NCI-H226 (cell line): ENCODE results near the gene MB.

Experiments
- DNase-seq: peaks from one replicate; pipeline ENCODE4 v3.0.0-alpha.2; 2015

The MB gene

DNA sequence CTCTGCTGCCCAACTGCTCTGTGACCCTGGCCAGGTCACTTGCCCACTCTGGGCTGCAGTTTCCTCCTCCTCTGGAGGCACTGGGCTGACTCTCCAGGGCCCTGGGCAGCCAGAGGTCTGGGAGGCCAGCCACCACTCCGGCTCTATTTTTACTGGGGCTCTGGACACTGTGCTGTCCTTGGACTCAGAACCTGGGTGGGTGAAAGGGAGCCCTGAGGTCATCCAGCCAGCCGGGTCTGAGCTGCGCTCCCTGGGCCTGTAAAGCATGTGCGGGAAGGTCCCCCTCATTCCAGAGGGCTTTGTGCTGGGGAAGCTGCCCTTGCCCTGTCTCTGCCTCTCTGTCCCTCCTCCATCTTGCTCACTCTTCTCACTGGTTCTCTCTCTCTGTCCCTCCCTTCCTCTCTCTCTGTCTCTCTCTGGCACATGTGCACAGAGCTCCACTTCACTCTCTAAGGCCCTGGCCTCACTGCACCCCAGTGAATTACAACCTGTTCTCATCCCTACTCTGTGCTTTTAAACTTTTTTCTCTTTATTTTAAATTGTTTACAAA is 24.6 kb downstream of the MB start:
- no peak for DNase-seq

DNA sequence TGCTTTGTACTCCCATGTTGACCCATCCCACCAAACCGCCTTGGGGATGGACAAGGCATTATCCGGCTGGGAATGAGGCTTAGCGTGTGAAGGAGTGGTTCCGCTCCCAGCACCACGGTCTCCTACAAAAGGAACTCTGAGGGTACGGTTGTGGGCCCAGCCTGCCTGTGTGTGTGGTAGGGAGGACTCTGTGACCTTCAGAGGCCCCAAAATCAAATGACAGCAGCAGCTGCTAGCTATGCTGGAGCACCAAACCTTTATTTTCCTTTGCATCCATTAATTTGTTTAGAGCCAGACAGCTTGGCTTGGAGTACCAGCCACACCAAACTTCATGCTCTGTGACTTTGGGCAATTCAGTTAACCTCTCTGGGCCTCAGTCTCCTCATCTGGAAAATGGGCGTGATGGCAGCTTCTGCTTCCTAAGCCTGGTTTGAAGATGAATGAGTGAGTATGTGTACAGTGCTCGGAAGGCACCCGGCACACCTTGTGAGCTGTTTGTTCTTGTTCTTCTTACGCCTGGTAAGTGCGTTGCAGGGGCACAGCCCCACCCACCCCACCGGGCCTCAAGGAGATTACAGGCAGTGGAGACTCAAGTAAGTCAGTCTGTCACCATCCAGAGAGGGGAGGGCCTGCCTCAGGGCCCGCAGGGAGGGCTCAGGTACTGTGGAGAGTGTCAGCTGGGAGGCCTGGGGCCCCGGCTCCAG is 25.3 kb downstream of the MB start:
- no peak for DNase-seq

DNA sequence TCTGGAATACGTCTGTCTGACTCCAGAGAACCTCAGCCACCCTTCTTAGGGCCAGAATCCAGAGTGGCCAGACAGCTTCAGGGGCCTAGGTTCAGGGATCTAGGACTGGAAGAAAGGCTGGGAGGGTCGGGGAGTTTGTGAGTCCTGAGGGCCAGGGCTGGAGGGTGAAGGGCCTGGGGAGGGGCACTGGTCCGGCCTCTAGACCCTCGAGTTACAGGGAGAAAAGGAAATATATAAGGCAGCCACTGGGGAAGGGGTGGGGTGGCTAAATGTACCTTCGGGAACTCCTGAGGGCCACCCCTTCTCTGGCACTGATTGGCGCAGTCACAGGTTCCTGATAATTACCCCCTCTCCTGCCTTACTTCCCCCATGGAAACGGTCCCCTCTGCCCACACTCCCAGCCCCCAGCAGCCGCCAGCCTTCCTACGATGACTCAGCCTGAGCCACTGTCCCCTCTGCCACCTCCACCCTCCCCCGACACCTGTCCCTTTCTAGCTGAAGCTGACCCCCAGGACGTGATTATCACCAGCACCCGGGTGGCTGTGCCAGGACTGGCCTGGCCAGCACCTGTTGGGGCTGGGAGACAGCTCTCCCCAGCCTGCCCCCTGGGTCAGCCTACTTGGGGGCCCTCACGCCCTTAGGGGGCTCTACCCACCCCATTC is 26.4 kb downstream of the MB start:
- no peak for DNase-seq

DNA sequence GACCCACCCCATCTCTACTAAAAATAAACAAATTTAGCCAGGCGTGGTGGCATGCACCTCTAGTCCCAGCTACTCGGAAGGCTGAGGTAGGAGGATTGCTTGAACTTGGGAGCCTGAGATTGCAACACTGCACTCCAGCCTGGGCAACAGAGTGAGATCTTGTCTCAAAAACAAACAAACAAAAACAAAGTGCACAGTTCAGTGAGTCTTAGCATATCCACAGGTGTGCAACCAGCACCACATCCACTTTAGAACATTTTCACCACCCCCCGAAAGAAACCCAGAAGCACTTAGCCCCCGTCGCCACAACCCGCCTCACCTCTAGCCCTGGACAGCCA is 27.4 kb downstream of the MB start:
- no peak for DNase-seq

DNA sequence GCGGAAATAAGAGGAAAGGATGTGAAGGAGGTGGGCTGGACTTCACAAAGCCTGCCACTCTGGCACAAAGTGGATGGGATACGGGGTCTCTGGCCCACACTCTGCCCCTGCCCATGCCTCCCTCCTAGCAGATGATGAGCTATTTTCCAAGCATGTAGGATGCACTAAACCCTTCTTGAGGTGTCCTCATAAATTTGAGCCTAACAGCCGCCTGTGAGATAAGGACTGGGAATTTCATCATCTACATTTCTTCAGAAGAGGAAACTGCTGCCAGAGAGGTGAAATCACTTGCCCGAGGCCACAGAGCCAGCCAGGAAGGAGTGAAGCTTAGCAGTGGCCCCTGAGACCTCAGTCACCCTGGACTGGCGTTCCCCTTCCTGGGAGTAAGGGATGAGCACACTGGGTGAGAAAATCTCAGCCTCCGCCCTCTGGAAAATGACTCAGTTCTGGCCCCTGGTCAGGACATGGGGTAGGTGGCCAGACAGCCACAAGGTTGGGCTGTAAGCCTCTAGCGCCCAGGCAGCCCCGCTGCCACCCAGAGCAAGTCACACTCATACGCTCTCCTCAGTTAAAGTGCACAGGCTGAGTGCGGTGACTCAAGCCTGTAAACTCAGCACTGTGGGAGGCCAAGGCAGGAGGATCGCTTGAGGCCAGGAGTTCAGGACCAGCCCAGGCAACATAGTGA is 27.9 kb downstream of the MB start:
- peak; percentile 92 for DNase-seq

DNA sequence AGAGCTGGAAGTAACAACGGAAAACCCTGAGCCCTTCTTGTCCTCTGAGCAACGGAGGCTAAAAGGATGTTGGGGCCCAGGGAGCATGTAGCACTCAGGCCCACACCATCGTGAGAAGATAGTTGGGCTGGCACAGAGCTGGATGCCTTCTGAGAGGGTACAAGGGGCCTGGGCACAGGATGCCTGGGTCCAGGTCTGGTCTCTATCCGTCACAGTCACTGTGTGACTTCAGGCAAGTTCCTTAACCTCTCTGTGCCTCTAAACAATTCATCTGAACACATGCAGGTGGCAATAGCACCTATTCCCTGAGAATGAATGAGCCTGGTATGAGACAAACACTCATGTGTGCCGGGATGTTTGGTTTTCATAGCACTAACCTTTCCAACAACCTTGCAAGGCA is 29.2 kb downstream of the MB start:
- DNase-seq, result no peak

DNA sequence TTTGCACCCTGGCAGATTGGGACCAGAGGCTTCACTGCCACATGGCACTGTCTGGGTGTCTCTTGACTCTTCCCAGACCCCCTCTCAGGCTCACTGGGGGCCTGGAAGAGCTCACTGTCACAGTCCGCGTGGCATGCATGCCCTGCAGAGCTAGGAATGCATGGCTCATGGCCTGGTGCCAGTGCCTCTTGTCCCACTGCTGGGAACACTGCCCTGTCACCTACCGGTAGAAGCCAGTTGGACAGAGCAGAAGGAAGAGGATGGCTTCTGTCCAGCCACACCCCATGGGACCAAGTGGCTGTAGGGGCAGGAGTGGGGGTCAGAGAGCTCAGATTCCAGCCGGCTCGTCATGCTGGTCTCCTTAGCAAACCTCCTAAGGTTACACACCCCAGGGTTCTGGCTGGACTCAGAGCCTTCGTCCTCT is 29.7 kb downstream of the MB start:
- no peak for DNase-seq

DNA sequence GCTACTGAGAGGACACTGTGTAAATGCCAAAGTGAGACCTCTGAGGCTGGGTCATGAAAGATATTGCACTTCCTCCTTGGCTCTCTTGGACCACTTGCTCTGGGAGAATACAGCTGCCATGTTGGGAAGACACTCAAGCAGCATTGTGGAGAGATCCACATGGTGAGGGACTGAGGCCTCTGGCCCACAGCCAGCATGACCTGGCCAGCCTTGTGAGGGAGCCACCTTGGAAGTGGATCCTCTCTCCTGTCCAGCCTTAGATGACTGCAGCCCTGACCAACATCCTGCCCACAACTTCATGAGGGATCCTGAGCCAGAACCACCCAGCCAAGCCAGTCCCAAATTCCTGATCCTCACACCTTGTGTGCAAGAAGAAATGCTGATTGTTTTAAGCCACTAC is 30.4 kb downstream of the MB start:
- no peak for DNase-seq

DNA sequence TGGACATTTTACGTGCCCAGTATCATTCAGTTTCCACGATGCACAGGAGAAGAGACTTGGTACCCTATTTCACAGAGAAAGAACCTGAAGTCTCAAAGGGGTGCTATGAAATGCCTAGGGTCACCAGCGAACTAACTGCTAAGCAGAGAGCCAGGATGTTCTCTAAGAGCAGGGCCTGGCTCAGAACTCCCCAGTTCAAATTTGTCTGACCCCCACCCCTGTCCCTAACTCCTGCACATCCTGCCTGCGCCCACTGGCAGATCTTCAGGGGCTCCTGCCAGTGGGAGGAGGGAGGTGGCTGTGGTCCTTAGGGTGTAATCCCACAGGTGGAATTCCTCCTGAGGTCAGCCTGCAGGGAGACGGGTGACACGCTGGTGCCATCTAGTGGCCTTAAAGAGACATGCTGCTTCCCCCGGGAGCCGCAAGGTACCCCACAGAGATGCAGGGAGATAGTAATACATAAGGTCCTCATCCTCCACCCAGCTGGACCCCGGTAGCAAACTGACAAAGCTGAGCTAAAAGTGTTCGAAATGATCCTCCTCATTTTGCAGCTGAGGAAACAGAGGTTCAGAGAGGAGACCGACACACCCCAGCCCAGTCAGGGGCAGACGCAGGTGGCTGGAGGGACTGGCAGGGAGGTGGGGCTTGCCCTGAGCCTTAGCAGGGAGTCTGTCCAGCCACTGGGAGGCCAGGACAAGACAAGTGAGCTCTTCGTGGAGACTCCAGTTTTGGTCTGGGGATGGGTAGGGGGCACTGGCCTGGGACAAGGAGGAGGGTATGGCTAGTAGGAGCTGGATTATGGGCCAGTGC is 34.1 kb downstream of the MB start:
- DNase-seq, result no peak

DNA sequence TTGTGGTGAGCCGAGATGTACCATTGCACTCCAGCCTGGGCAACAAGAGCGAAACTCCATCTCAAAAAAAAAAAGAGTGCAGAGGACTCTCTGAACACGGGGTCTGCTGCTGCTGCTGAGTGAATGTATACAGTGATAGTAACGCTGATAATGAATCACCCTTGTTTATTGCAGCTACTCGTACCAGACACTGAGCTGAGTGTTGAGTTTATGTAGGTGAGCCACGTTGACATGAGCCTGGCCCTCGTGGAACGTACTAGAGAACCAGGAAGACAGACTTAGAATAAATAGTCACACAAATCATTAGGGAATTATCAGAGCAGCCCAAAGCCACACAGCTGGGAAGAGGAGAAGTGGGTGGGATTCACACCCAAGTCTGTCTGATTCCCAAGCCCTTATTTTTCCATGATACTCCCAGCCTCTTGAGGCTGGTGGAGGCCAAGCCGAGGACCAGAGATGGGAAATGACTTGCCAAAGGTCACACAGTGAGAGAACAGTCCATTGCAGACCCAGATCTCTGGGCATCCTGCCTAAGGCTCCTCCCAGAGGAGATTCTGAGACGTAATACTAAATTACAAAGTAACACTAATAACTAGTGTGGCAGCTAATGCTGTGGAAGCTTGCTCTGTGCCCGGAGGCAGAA is 34.8 kb downstream of the MB start:
- DNase-seq, result no peak

DNA sequence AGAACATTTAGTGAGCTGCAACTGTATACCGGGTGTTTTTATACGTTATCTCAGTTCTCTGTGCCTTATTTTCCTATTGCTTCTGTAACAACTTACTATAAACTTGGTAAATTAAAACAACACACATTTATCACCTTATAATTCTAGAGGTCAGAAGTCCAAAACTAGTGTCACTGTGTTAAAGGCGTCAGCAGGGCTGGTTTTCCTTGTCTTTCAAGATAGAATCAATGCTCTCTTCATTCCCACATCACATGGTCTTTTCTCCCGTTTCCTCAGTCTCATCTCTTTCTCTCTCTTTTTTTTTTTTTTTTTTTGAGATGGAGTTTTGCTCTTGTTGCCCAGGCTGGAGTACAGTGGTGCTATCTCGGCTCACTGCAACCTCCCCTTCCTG is 36.1 kb downstream of the MB start:
- no peak for DNase-seq

DNA sequence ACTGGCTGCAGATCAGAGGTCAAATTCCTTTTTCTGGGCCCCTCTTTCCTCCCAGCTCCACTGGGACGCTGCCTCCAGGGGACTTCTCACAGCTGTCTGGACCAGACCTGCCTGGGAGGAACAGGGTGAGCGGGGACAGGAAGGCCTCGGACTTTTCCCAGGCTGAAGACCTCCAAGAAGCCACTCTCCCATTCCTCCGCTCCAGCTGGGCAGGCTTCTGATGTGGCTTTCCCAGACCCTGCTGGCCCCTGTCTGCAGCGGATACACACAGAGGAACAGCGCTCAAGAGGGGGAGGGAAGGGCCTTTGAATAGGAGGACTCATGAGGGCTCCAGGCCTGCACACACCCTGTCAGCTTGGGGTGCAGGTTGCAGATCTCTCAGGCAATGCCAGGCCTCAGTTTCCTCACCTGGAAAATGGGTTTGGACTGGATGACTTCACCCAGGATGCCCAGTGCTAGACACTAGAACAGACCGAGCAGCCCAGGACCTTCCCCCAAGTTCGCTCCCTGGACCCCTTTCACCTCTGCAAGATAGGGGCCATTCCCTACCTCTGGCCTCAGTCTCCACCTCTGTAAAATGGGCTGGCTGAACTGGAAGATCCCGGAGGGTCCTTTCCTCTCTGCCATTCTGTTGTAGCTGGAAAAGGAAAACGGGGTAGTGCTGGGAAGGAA is 36.6 kb downstream of the MB start:
- no peak for DNase-seq

DNA sequence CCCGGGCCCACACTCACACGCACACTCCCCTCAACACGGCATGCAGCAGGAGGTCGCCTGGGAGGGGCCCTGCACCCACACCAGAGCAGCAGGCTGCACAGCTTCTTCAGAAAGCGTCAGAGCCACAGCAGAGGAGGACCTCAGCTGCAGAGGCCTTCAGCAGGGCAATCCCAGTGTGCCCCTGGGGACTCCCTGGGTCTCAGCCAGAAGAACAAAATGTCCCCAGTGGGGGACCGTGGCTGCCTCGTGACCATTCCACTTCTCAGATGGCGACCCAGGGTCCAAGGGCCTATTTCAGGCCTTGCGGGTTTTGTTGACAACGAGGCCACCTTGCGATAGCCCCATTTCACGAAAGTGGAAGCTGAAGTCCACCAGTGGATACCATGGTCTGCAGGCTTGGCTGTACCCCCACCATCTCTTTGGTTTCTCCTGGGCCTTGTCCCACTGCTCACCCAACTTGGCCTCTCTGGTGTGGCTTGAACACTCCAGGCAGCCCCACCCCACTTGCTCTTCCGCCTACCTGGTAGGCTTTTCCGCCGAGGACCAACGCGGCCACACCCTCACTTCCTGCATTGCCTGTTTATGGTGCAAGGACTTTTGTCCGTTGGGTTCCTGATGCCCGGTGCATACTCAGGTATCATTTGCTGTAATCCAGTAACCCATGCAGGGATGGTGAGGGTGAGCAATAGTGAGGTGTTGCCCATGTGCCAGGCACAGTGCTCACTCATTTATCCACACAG is 38.1 kb downstream of the MB start:
- no peak for DNase-seq

DNA sequence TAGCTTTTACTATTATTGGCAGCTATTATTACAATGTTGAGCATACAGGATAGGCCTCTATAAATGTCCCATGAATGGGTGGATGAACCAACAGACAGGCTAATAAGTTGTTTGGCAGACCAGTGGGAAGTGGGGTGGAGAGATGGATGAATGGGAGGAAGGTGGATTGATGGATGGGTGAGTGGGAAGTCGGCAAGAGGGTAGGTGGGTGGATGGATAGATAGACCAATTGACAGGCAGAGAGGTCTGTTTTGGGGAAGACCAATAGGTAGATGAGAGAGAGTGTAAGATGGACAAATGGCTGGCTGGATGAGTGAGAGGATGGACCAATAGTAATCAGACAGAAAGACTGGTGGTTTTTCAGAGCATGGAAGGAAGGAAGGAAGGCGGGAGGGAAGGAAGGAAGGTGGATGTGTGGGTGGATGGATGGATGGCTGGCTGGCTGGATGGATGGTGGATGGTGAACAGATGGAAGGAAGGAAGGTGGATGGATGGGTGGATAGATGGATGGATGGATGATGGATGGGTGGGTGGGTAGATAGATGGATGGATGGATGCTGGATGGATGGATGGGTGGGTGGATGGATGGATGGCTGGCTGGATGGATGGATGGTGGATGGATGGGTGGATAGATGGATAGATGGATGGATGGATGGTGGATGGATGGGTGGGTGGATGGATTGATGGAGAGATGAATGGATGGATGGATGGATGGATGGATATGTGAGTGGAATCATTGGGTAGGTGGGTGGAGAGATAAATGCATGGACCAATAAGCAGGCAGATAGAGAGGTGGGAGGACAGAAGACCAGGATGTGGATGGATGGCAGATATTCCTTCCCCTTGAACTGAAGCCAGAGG is 39.1 kb downstream of the MB start:
- no peak for DNase-seq

DNA sequence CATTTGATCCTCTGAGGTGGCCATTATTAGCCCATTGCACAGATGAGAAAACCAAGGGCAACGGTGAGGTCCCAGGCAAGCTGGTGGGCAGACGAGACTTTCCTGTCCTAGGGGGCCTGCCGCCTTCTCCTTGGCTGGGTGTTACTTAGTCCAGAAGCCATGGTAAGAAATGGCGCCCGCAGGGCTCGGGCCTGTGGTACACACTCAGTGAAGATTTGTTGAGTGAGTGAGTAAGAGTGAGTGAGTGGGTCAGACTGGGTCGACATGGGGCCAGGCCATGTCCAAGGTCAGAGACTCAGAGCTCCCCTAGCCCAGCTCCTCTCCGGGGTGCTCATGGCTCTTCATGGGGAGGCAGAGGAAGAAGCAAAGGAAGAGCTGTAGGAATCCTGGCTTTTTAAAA is 40.5 kb downstream of the MB start:
- no peak for DNase-seq

DNA sequence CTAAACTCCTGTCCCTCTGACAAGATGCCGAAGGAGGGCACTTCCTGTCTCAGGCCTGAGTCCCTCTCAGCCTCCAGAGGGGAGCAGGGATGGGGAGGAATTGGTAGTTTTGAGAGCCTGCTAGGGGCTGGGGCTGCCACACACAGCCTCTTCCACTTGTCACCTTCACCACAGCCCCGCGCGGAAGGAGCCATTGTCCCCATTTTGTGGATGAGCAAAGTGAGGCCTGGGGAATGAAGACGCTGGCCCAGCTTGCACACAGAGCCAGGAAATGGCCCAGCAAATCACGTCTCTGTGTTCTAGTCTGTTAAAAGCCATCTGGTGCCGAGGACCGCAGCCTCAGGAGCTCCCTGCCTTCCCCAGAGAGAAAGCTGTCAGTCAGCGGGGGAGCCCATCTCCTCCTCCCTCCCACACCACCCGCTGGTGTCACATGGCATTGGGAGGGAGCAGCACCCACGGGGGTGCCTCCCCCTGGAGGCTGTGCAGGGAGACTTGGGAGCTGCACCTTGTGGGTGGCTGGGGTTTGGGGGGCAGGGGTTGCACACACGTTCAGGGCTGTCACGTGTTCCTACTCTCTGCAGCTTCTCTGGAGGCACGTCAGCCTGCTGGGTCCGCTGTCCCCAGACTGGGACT is 41.9 kb downstream of the MB start:
- no peak for DNase-seq

DNA sequence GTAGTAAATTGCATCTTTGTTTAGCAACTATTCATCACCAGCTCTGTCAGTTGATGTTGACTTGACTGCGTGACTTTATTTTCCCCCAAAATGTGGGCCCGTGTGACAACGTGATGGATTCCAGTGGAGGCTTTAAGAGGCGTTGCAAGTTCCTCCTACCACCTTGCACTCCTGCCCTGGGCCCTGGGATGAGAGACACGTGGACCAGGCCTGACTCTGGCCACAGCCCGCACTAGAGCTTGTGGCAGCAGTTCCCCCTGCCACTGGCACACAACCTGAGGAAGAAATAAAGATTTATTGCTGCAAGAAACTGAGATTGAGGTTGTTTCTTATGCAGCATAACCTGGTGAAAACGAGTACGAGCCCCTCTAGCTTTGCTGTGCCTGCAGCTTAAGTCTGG is 44.6 kb downstream of the MB start:
- no peak for DNase-seq

DNA sequence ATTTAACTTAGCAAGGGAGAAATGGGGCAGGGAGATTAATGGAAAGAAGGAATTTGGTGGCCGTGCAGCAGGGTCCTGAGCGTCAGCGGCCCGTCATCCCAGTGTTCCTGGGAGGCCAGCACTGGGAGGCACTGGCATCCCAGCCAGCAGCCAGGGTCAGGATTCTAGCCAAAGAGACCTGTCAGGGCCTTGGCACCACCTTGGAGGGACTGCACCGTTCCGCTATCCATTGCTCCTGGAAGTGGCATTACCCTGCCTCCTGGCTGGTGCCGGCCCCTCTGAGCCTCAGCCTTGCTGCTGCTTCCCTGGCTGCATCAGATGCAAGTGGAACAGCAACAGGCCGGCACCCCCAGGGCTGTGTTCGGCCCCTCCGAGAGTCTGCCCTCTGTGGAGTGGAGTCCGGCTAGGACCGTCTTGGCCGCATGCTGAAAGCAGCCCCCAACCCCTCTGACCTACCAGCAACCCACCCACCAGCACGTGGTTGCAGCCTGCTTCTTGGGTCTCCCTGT is 46.4 kb downstream of the MB start:
- no peak for DNase-seq

DNA sequence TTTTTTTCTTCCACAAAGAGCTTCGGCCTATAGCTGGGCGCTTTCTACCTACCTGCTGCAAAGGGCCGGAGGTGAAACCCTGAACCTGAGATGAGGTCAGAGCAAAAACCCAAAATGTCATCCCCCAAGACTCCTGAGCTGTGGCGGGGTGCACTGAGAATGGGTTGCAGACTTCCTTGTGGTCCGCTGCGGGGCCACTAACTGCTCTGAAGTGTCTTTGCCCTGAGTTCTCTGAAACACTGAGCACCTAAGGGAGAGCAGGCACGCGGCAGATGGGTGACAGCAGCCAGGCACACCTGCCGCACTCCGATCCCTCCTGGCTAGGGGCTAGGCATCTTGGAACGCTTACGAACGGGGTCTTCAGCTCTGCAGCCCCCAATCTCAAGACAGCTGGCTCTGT is 47.2 kb downstream of the MB start:
- DNase-seq, result no peak
